Panc1 (cell line): ENCODE results near the gene AGAP2.

Experiments
- POLR2AphosphoS5 ChIP-seq: IDR thresholded peaks from 2 replicates; pipeline ENCODE4 v1.6.1; 2012; ENCODE audit warnings: mild to moderate bottlenecking, low read depth, low read length, moderate library complexity
- REST ChIP-seq, 2 experiments: IDR thresholded peaks; 2 replicates each; pipeline ENCODE4 v1.6.1; 2011 to 2012; ENCODE audit warnings: low read depth in 2 of 2, control low read depth in 1 of 2, low read length in 1 of 2, mild to moderate bottlenecking in 1 of 2, moderate library complexity in 1 of 2; ENCODE audit not compliant: insufficient read depth in 1 of 2
- SIN3A ChIP-seq: IDR thresholded peaks from 2 replicates; pipeline ENCODE4 v1.6.1; 2012; ENCODE audit warnings: low read depth, mild to moderate bottlenecking, low read length, moderate library complexity, borderline replicate concordance; ENCODE audit not compliant: insufficient read depth
- TCF7L2 ChIP-seq: IDR thresholded peaks from 2 replicates; pipeline ENCODE4 v1.6.1; 2011; ENCODE audit warnings: mild to moderate bottlenecking, low read depth, low read length, inconsistent platforms
- TF ChIP-seq, protein P1 (sequence below): fragments of 450-650 bp; IDR thresholded peaks from 2 replicates; pipeline ENCODE4 v1.5.1; 2017; ENCODE audit warnings: mild to moderate bottlenecking

DNA sequence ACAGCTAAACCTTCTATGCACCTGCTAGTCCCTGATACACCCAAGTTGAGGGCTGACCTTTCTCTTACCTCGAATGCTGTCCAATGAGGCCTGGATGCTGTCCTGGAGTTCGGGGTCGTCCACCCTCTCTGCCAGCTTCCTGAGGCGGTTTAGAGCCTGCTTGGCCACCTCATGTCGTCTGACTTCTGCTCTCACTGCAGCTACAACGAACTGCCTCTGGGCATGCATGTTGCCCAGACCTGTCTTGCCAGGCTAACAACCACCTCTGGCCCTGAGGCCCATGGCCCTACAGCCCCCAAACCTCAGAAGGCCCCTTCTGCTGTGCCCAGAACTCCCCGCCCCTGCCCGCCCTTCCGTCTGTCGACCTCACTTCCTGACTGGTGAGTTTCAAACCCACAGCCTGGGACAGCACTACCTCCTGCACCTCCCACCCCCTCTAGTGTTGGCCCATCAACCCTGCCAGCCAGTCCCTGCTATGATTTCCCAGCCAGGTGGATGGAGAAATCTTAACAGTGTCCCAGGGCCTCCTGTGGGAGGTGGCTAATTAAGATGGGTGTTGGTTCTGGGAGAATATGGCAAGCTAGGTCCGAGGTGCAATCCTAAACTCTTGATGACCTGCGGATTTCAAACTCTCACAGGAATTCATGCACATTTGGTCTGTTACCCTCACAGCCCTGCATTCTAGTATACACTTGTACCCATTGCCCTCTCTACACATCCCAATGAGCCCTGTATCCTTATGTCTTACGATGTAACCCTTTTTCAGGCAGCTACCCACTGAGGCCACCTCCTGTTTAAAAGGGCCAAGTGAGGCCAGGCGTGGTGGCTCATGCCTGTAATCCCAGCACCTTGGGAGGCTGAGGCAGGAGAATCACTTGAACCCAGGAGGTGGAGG, 3.5 kb upstream of the AGAP2 start:
- TF ChIP-seq, protein P1, sequence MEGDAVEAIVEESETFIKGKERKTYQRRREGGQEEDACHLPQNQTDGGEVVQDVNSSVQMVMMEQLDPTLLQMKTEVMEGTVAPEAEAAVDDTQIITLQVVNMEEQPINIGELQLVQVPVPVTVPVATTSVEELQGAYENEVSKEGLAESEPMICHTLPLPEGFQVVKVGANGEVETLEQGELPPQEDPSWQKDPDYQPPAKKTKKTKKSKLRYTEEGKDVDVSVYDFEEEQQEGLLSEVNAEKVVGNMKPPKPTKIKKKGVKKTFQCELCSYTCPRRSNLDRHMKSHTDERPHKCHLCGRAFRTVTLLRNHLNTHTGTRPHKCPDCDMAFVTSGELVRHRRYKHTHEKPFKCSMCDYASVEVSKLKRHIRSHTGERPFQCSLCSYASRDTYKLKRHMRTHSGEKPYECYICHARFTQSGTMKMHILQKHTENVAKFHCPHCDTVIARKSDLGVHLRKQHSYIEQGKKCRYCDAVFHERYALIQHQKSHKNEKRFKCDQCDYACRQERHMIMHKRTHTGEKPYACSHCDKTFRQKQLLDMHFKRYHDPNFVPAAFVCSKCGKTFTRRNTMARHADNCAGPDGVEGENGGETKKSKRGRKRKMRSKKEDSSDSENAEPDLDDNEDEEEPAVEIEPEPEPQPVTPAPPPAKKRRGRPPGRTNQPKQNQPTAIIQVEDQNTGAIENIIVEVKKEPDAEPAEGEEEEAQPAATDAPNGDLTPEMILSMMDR, result no peak; the same call in 1 of the 2 replicates
- no peak for TF ChIP-seq POLR2AphosphoS5
- no peak for TF ChIP-seq REST (IDR thresholded peaks at IDR 0.05; ENCODE audit: insufficient read depth in 1 of 2, low read depth in 2 of 2, low read length in 1 of 2)
- no peak for TF ChIP-seq TCF7L2
- TF ChIP-seq SIN3A, result no peak
